NT2/D1 (cell line): ENCODE results near the gene TRIOBP.

Experiments
- DNase-seq: peaks from one replicate; pipeline ENCODE4 v3.0.0-alpha.2; 2011; ENCODE audit warnings: low read depth, low spot score
- H3K27me3 ChIP-seq: 2 replicates; pipeline ENCODE4 v1.6.0; 2011; ENCODE audit warnings: mild to moderate bottlenecking; ENCODE audit not compliant: insufficient read length, insufficient read depth
- H3K36me3 ChIP-seq: 2 replicates; pipeline ENCODE4 v1.6.1; 2011; ENCODE audit warnings: mild to moderate bottlenecking, low read length, mixed read lengths; ENCODE audit not compliant: insufficient read depth, insufficient read length
- H3K4me1 ChIP-seq: 2 replicates; pipeline ENCODE4 v1.5.1; 2011; ENCODE audit not compliant: insufficient read depth, insufficient read length
- H3K4me3 ChIP-seq: 2 replicates; pipeline ENCODE4 v1.5.1; 2011; ENCODE audit warnings: low read depth; ENCODE audit not compliant: insufficient read length
- H3K9ac ChIP-seq: 2 replicates; pipeline ENCODE4 v1.6.0; 2011; ENCODE audit warnings: low read depth; ENCODE audit not compliant: insufficient read length
- H3K9me3 ChIP-seq: 2 replicates; pipeline ENCODE4 v1.5.1; 2011; ENCODE audit warnings: mild to moderate bottlenecking, low read length; ENCODE audit not compliant: insufficient read depth
- SUZ12 ChIP-seq: IDR thresholded peaks from 2 replicates; pipeline ENCODE4 v1.6.1; 2011; ENCODE audit not compliant: insufficient read length, insufficient read depth; ENCODE audit errors: extremely low read depth
- YY1 ChIP-seq: IDR thresholded peaks from 2 replicates; pipeline ENCODE4 v1.6.1; 2011; ENCODE audit not compliant: insufficient read length, insufficient read depth
- ZNF274 ChIP-seq: IDR thresholded peaks from 2 replicates; pipeline ENCODE4 v1.6.1; 2011; ENCODE audit warnings: mild to moderate bottlenecking, low read depth, low read length

The TRIOBP gene

GRCh38 chr22:37805810-37806277, 109.0 kb downstream of the TRIOBP start:
- peak overlapping the region; percentile 80 for H3K9ac ChIP-seq
- H3K36me3 ChIP-seq: no peaks in the 10 kb centered on the region
- H3K27me3 ChIP-seq: peaks cover 51% of the 10 kb centered on the region
- peak overlapping the region; percentile 73 for H3K4me3 ChIP-seq
- H3K4me1 ChIP-seq: peaks cover 5% of the 10 kb centered on the region
- H3K9me3 ChIP-seq: no peaks in the 10 kb centered on the region
- TF ChIP-seq ZNF274 (no peak), SUZ12 (no peak), YY1 (no peak)
- DNase-seq: no peak

GRCh38 chr22:37806409-37807333, 109.8 kb downstream of the TRIOBP start:
- no peaks in the 10 kb centered on the region for H3K36me3 ChIP-seq
- no peak for DNase-seq
- H3K4me3 ChIP-seq: peak overlapping the region; percentile 73
- H3K4me1 ChIP-seq: peaks cover 5% of the 10 kb centered on the region
- TF ChIP-seq ZNF274 (no peak), YY1 (no peak), SUZ12 (no peak)
- H3K9me3 ChIP-seq: no peaks in the 10 kb centered on the region
- peaks cover 47% of the 10 kb centered on the region for H3K27me3 ChIP-seq
- H3K9ac ChIP-seq: peak overlapping the region; percentile 80

- Histone ChIP-seq H3K9ac (peak within 1 kb of the TSS; percentile 83), H3K4me3 (peak within 1 kb of the TSS; percentile 73), H3K4me1 (peaks cover 5% of the 10 kb centered on the region), H3K36me3 (no peaks in the 10 kb centered on the region), H3K9me3 (no peaks in the 10 kb centered on the region), H3K27me3 (peaks cover 38% of the 10 kb centered on the region)
- TF ChIP-seq YY1 (no peak), SUZ12 (no peak), ZNF274 (no peak)
- DNase-seq: peak; percentile 89
Observed at GRCh38 chr22:37807410-37808293, 110.8 kb downstream of the TRIOBP start, which contains the start of gene GCAT. Gene GCAT (plus strand): TSS chr22:37807934. CDS start chr22:37807968, 34 bp downstream.

GRCh38 chr22:37808294-37808657, 111.4 kb downstream of the TRIOBP start:
- H3K27me3 ChIP-seq: peaks cover 32% of the 10 kb centered on the region
- peaks cover 5% of the 10 kb centered on the region for H3K4me1 ChIP-seq
- no peaks in the 10 kb centered on the region for H3K36me3 ChIP-seq
- TF ChIP-seq YY1 (no peak), SUZ12 (no peak), ZNF274 (no peak)
- H3K4me3 ChIP-seq: peak overlapping the region; percentile 73
- DNase-seq: no peak
- peak overlapping the region; percentile 83 for H3K9ac ChIP-seq
- H3K9me3 ChIP-seq: no peaks in the 10 kb centered on the region

- H3K9me3 ChIP-seq: no peaks in the 10 kb centered on the region
- DNase-seq: no peak
- no peak for TF ChIP-seq SUZ12
- TF ChIP-seq YY1: no peak
- TF ChIP-seq ZNF274: no peak
- H3K4me1 ChIP-seq: peaks cover 3% of the 10 kb centered on the region
- H3K4me3 ChIP-seq: no peak overlapping the region
- H3K36me3 ChIP-seq: peaks cover 3% of the 10 kb centered on the region
- peaks cover 17% of the 10 kb centered on the region for H3K27me3 ChIP-seq
- H3K9ac ChIP-seq: peak overlapping the region; percentile 9
Observed at GRCh38 chr22:37809672-37810333, 113.0 kb downstream of the TRIOBP start.

GRCh38 chr22:37811867-37812266, 115.0 kb downstream of the TRIOBP start:
- DNase-seq: no peak
- Histone ChIP-seq H3K27me3 (peaks cover 7% of the 10 kb centered on the region), H3K4me1 (no peaks in the 10 kb centered on the region), H3K4me3 (no peak overlapping the region), H3K9me3 (no peaks in the 10 kb centered on the region), H3K36me3 (peaks cover 19% of the 10 kb centered on the region), H3K9ac (no peak overlapping the region)
- TF ChIP-seq YY1 (no peak), ZNF274 (no peak), SUZ12 (no peak)
